ENCODE data around the gene TMCC1.

DNA sequence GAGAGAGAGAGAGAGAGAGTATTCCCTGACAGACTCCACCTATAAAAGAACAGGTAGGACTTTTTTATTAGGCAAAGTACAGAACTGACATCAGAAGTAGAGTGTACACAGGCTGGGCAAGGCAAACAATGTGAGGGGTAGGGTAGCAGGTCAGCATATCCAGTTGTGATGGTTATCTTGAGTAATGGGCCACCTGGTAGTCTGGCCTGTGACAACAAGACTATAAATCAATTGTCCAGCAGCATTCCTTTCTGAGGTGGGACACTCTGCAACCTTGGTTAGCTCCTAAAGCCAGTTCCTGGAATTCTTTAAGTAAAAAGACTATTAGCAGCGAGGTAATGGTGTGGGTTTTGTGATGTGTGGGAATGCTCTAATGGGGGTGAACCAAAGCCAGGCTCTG, 14.9 kb upstream of the TMCC1 start:
- TF ChIP-seq CTCF (IDR thresholded peaks at IDR 0.05) (no peak), POLR2A (IDR thresholded peaks at IDR 0.05) (no peak)
